Measurements from ENCODE around the gene GUCY1A2. TPM values are rescaled to one million over a fixed set of nuclear protein-coding genes. Genes with fewer than 3 reads are reported as not detected.

GUCY1A2 gene
- total RNA-seq, 3 donors from 2014 or later, result 0.61 to 4.0 (median 1.4) TPM

GRCh38 chr11:106856566-106856965 is 161.7 kb downstream of the GUCY1A2 start:
- no peak for TF ChIP-seq CTCF (IDR thresholded peaks at IDR 0.05)
- H3K36me3 ChIP-seq (ENCODE audit: low read depth), result no peaks in the 10 kb centered on the region
- H3K9me3 ChIP-seq, result peaks cover 26% of the 10 kb centered on the region
- no peak for ATAC-seq
- DNase-seq, result no peak
- intact Hi-C loops (cut with DNase I, micrococcal nuclease), result no loop called here
- H3K4me3 ChIP-seq, result no peak overlapping the region
- H3K4me1 ChIP-seq (ENCODE audit: low read depth), result no peaks in the 10 kb centered on the region

GRCh38 chr11:106854429-106854828 is 163.8 kb downstream of the GUCY1A2 start:
- Histone ChIP-seq H3K36me3 (ENCODE audit: low read depth) (no peaks in the 10 kb centered on the region), H3K9me3 (peaks cover 21% of the 10 kb centered on the region), H3K4me3 (no peak overlapping the region), H3K4me1 (ENCODE audit: low read depth) (no peaks in the 10 kb centered on the region)
- DNase-seq, result peak in 1 of 3 donors; percentile 17
- intact Hi-C loops (cut with DNase I, micrococcal nuclease), result no loop called here
- no peak for TF ChIP-seq CTCF (IDR thresholded peaks at IDR 0.05)
- no peak for ATAC-seq

- no peaks in the 10 kb centered on the region for H3K36me3 ChIP-seq (ENCODE audit: low read depth)
- ATAC-seq (no peak), DNase-seq (peak in 1 of 3 donors; percentile 7)
- H3K9me3 ChIP-seq, result peaks cover 21% of the 10 kb centered on the region
- H3K4me3 ChIP-seq, result no peak overlapping the region
- H3K4me1 ChIP-seq (ENCODE audit: low read depth), result no peaks in the 10 kb centered on the region
- intact Hi-C loops (cut with DNase I, micrococcal nuclease), result no loop called here
- no peak for TF ChIP-seq CTCF (IDR thresholded peaks at IDR 0.05)
Measured at GRCh38 chr11:106853850-106854401, 164.3 kb downstream of the GUCY1A2 start.

- no peak overlapping the region for H3K4me3 ChIP-seq
- no peak for ATAC-seq
- no peaks in the 10 kb centered on the region for H3K36me3 ChIP-seq (ENCODE audit: low read depth)
- H3K4me1 ChIP-seq (ENCODE audit: low read depth), result no peaks in the 10 kb centered on the region
- no peak for DNase-seq
- intact Hi-C loops (cut with DNase I, micrococcal nuclease), result no loop called here
- H3K9me3 ChIP-seq, result peaks cover 21% of the 10 kb centered on the region
- TF ChIP-seq CTCF (IDR thresholded peaks at IDR 0.05), result no peak
Measured at GRCh38 chr11:106852779-106853178, 165.5 kb downstream of the GUCY1A2 start.

- no peaks in the 10 kb centered on the region for H3K36me3 ChIP-seq (ENCODE audit: low read depth)
- no peaks in the 10 kb centered on the region for H3K4me1 ChIP-seq (ENCODE audit: low read depth)
- peaks cover 8% of the 10 kb centered on the region for H3K9me3 ChIP-seq
- no peak overlapping the region for H3K4me3 ChIP-seq
- no peak for DNase-seq
- no peak for TF ChIP-seq CTCF (IDR thresholded peaks at IDR 0.05)
- ATAC-seq, result no peak
- intact Hi-C loops (cut with DNase I, micrococcal nuclease), result no loop called here
Measured at GRCh38 chr11:106848526-106848925, 169.8 kb downstream of the GUCY1A2 start.

GRCh38 chr11:106842134-106842533 is 176.1 kb downstream of the GUCY1A2 start:
- ATAC-seq, result no peak
- no peak for TF ChIP-seq CTCF (IDR thresholded peaks at IDR 0.05)
- Histone ChIP-seq H3K4me1 (ENCODE audit: low read depth) (no peaks in the 10 kb centered on the region), H3K4me3 (no peak overlapping the region), H3K9me3 (peaks cover 16% of the 10 kb centered on the region), H3K36me3 (ENCODE audit: low read depth) (no peaks in the 10 kb centered on the region)
- intact Hi-C loops (cut with DNase I, micrococcal nuclease), result no loop called here
- DNase-seq, result no peak

Data from mucosa of descending colon (tissue), 3 donors.